ENCODE data around the gene NKAIN1. TPM values are rescaled to one million over a fixed set of nuclear protein-coding genes. Genes with fewer than 3 reads are reported as not detected.
A peak's percentile ranks its signal among the peaks of the same experiment; 100 is the strongest.
"Not testable (repeated sequence)": the region's sequence is repeated elsewhere in the genome, so short reads cannot be mapped to it uniquely, and the experiment has no call there.

NKAIN1 gene
- total RNA-seq, 4 donors from 2014 or later: 1.4 to 4.6 (median 4.0) TPM

- intact Hi-C loops (cut with DNase I; ENCODE audit: low total_unique reads) (no loop called here), in situ Hi-C loops (cut with MboI; ENCODE audit: low sequenced_read_pairs in 4 of 4) (no loop called here)
- Histone ChIP-seq H3K27ac (peak overlapping the region in 2 of 4 donors; percentile 54 to 58), H3K27me3 (no peaks in the 10 kb centered on the region), H3K4me3 (no peak overlapping the region), H3K9me3 (no peaks in the 10 kb centered on the region), H3K36me3 (peaks cover 0 to 52% of the 10 kb centered on the region in 2 donors), H3K4me1 (peaks cover 25 to 26% of the 10 kb centered on the region in 2 donors)
- ATAC-seq (no peak), DNase-seq (no peak)
- TF ChIP-seq POLR2A (IDR thresholded peaks at IDR 0.05) (no peak), CTCF (IDR thresholded peaks at IDR 0.05 in 4 of 5, conservative IDR thresholded peaks at IDR 0.05 in 1 of 5) (no peak)
These were observed 26.9 kb upstream of the NKAIN1 start for GRCh38 chr1:31266547-31266946.

GRCh38 chr1:31264790-31265386 lies 25.2 kb upstream of the NKAIN1 start:
- Histone ChIP-seq H3K27me3 (no peaks in the 10 kb centered on the region), H3K27ac (peak overlapping the region; percentile 54 to 70 (median 57)), H3K36me3 (peaks cover 0 to 53% of the 10 kb centered on the region in 2 donors), H3K9me3 (no peaks in the 10 kb centered on the region), H3K4me3 (no peak overlapping the region), H3K4me1 (peaks cover 25 to 35% of the 10 kb centered on the region in 2 donors)
- DNase-seq (peak; percentile 22 to 60), ATAC-seq (peak; percentile 71 to 81)
- intact Hi-C loops (cut with DNase I; ENCODE audit: low total_unique reads) (no loop called here), in situ Hi-C loops (cut with MboI; ENCODE audit: low sequenced_read_pairs in 4 of 4) (no loop called here)
- TF ChIP-seq CTCF (IDR thresholded peaks at IDR 0.05 in 4 of 5, conservative IDR thresholded peaks at IDR 0.05 in 1 of 5) (no peak), POLR2A (IDR thresholded peaks at IDR 0.05) (no peak)

GRCh38 chr1:31263408-31263807 lies 23.7 kb upstream of the NKAIN1 start:
- Histone ChIP-seq H3K9me3 (no peaks in the 10 kb centered on the region), H3K27me3 (no peaks in the 10 kb centered on the region), H3K27ac (peak overlapping the region in 3 of 4 donors; percentile 29 to 58 (median 54)), H3K36me3 (peaks cover 0 to 55% of the 10 kb centered on the region in 2 donors), H3K4me1 (peaks cover 25 to 46% of the 10 kb centered on the region in 2 donors), H3K4me3 (no peak overlapping the region)
- in situ Hi-C loops (cut with MboI; ENCODE audit: low sequenced_read_pairs in 4 of 4) (no loop called here), intact Hi-C loops (cut with DNase I; ENCODE audit: low total_unique reads) (no loop called here)
- DNase-seq (no peak), ATAC-seq (no peak)
- TF ChIP-seq POLR2A (IDR thresholded peaks at IDR 0.05) (no peak), CTCF (IDR thresholded peaks at IDR 0.05 in 4 of 5, conservative IDR thresholded peaks at IDR 0.05 in 1 of 5) (no peak)

- H3K27ac ChIP-seq: peak overlapping the region; percentile 29 to 59 (median 50)
- H3K27me3 ChIP-seq; H3K9me3 ChIP-seq; intact Hi-C loops (cut with DNase I; ENCODE audit: low total_unique reads); H3K4me3 ChIP-seq; DNase-seq; ATAC-seq; in situ Hi-C loops (cut with MboI; ENCODE audit: low sequenced_read_pairs in 4 of 4): not testable (repeated sequence)
- peaks cover 0 to 51% of the 10 kb centered on the region in 2 donors for H3K36me3 ChIP-seq
- peaks cover 33 to 57% of the 10 kb centered on the region in 2 donors for H3K4me1 ChIP-seq
These were observed 22.7 kb upstream of the NKAIN1 start for GRCh38 chr1:31262393-31262792.

GRCh38 chr1:31261916-31262315 lies 22.2 kb upstream of the NKAIN1 start:
- TF ChIP-seq CTCF (IDR thresholded peaks at IDR 0.05 in 4 of 5, conservative IDR thresholded peaks at IDR 0.05 in 1 of 5) (no peak), POLR2A (IDR thresholded peaks at IDR 0.05) (no peak)
- in situ Hi-C loops (cut with MboI; ENCODE audit: low sequenced_read_pairs in 4 of 4): no loop called here
- ATAC-seq (no peak), DNase-seq (no peak)
- no peaks in the 10 kb centered on the region for H3K27me3 ChIP-seq
- H3K9me3 ChIP-seq: no peaks in the 10 kb centered on the region
- H3K4me1 ChIP-seq: peaks cover 38 to 59% of the 10 kb centered on the region in 2 donors
- intact Hi-C loops (cut with DNase I; ENCODE audit: low total_unique reads): no loop called here
- peaks cover 0 to 47% of the 10 kb centered on the region in 2 donors for H3K36me3 ChIP-seq
- no peak overlapping the region for H3K4me3 ChIP-seq
- peak overlapping the region; percentile 29 to 59 (median 50) for H3K27ac ChIP-seq

Measured in gastrocnemius medialis (tissue), 4 donors.